B cell (primary cell): ENCODE measurements around the gene ARMC5.

Experiments
- EZH2 ChIP-seq: IDR thresholded peaks from 2 replicates; pipeline ENCODE4 v1.6.1; 2012; ENCODE audit warnings: borderline replicate concordance, low read depth, mild to moderate bottlenecking, moderate library complexity, low read length; ENCODE audit not compliant: insufficient read depth, poor library complexity, severe bottlenecking
- TF ChIP-seq, protein P1 (sequence below): fragments of 200-600 bp; IDR thresholded peaks from one replicate; pipeline ENCODE4 v1.8.0; 2022; ENCODE audit warnings: antibody characterized with exemption, mild to moderate bottlenecking

DNA sequence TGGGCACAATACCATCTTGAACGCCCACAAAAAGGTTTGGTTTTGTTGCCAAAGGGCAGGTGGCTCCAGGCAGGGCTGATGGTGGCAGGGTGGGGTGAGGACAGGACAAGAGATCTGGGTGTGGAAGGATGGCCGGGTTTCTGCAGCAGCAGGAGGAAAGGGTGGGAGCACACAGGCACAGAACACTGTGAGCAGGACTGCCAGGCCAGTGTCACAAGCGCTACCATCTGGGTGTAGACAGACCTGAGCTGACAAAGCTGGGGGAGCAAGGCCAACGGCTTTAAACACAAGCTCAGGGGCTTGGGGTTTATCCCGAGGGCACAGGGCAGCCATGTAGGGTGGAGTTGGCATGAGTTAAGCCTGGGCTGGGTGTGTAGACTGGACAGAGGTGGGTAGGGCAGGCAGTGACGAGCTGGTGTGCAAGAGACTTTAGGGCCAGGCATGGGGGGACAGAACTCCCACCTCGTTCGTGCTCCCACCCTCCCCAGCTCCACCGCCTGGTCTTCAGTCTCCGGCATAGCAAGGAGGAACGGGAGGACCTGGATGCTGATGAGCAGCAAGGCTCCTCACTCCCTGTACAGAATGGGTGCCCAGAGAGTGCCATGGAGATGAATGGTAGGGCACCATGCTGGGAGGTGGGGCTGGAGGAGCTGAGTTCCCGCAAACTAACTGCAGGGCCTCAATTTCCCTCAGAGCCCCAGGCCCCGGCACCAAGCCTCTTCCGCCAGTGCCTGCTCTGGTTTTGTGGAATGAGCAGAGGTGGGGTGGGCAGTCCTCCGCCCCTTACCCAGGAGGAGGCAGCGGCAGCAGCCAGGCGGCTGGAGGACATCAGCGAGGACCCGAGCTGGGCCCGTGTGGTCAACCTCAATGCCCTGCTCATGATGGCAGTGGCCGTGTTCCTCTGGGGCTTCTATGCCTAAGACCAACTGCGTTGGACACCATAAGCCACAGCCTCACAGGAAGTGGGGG lies 30.6 kb downstream of the ARMC5 start:
- TF ChIP-seq, protein P1, sequence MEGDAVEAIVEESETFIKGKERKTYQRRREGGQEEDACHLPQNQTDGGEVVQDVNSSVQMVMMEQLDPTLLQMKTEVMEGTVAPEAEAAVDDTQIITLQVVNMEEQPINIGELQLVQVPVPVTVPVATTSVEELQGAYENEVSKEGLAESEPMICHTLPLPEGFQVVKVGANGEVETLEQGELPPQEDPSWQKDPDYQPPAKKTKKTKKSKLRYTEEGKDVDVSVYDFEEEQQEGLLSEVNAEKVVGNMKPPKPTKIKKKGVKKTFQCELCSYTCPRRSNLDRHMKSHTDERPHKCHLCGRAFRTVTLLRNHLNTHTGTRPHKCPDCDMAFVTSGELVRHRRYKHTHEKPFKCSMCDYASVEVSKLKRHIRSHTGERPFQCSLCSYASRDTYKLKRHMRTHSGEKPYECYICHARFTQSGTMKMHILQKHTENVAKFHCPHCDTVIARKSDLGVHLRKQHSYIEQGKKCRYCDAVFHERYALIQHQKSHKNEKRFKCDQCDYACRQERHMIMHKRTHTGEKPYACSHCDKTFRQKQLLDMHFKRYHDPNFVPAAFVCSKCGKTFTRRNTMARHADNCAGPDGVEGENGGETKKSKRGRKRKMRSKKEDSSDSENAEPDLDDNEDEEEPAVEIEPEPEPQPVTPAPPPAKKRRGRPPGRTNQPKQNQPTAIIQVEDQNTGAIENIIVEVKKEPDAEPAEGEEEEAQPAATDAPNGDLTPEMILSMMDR, result no peak
- no peak for TF ChIP-seq EZH2
